ENCODE results near the gene PDGFB.

DNA sequence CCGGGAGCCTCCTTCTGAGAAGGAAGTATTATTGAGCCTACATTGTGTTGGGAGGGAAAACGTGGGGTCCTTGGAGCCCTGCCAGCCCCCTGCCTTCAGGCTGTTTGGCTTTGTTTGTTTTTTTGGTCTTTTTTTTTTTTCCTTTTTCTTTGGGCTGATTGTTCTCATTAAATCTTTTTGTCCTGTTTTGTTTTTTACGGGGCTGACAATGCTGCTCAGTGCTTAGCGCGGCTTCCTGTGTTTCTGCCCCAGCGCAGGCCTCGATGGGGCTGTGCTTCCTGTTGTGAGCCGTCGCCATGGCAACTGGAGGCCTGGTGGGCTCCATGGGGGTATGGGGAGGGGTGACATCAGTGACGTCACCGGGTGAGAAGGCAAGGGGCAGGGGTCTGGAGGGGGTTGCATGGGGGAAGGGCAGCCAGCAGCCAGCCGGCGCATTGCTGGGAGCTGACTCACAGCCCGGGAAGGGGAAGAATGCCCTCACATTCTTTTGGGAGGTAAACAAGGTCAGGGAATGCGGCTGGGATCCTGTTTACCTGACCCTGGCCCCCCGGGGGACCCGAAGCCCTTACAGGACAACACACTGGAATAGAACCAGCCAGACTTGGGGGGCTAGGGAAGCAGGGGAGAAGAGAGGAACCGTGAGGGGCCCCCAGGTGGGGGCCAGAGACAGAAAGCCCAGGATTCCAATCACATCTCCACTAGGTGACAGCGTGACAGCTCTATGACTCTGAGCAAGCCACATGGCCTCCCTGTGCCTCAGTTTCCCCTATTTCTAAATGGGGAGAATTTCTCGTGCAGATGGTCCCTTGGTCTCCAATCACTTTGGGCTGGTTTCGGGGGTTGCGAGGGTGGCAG lies 70.1 kb downstream of the PDGFB start:
- TF ChIP-seq, protein P1, sequence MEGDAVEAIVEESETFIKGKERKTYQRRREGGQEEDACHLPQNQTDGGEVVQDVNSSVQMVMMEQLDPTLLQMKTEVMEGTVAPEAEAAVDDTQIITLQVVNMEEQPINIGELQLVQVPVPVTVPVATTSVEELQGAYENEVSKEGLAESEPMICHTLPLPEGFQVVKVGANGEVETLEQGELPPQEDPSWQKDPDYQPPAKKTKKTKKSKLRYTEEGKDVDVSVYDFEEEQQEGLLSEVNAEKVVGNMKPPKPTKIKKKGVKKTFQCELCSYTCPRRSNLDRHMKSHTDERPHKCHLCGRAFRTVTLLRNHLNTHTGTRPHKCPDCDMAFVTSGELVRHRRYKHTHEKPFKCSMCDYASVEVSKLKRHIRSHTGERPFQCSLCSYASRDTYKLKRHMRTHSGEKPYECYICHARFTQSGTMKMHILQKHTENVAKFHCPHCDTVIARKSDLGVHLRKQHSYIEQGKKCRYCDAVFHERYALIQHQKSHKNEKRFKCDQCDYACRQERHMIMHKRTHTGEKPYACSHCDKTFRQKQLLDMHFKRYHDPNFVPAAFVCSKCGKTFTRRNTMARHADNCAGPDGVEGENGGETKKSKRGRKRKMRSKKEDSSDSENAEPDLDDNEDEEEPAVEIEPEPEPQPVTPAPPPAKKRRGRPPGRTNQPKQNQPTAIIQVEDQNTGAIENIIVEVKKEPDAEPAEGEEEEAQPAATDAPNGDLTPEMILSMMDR (IDR thresholded peaks at IDR 0.05 in 4 of 5, conservative IDR thresholded peaks at IDR 0.05 in 1 of 5): no peak
- no peak for TF ChIP-seq POLR2A (IDR thresholded peaks at IDR 0.05)
